ENCODE measurements around the gene COL8A2. TPM values are rescaled to one million over a fixed set of nuclear protein-coding genes. Genes with fewer than 3 reads are reported as not detected.

Gene COL8A2
- total RNA-seq, 1 experiment from 2014 or later, result 1.2 TPM

DNA sequence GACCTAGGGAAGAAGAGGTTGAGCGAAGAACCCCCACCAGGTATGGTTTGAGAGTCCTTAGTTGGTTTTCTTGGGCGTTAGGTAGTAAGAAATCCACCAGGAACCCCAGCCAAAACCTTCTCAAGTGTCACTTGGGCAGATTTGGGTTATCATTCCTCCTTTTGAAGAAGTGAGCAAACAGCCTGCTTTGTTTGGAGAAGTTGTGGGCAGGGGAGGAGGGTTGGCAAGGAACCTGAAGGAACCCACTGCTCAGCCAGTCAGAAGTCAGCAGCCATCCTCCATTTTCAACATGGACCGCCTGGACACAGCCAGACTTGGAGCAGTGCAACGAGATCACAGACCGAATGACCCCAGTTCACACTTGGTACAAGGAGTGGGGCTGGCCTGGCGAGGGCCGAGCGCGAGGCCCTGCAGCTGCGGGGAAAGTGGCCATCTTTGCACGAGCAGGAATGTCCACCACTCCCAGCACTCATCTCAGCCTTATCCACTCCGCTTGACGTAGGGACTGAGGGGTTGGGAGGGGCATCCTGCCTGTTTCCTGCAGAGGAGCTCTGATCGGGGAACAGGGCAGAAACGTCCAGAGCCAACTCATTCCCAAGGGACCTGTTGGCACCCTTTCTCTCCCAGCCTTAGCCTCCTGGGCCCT lies 29.1 kb downstream of the COL8A2 start:
- H3K27me3 ChIP-seq (ENCODE audit: control insufficient read depth, insufficient read depth, low read length), result no peaks in the 10 kb centered on the region
- ATAC-seq, result no peak
- H3K4me3 ChIP-seq (ENCODE audit: low read depth in 2 of 2, low read length in 2 of 2), result no peak overlapping the region
- BruUV-seq (replicated peaks), result no TSS peak
- ChIA-PET POLR2A (no interaction called here), CTCF (interaction anchor here (0.7 to 1.5 kb wide), 3 partner anchors 39 to 211 kb away, joined by 4 to 12 read pairs (median 4); partner anchors contain the start of gene SH3D21)
- intact Hi-C loops (cut with micrococcal nuclease; ENCODE audit: unreplicated experiment) (no loop called here), in situ Hi-C loops (cut with HindIII; ENCODE audit: low pct_unique_long_range_greater_than_20kb, low sequenced_read_pairs) (no loop called here)
- TF ChIP-seq, protein P1, sequence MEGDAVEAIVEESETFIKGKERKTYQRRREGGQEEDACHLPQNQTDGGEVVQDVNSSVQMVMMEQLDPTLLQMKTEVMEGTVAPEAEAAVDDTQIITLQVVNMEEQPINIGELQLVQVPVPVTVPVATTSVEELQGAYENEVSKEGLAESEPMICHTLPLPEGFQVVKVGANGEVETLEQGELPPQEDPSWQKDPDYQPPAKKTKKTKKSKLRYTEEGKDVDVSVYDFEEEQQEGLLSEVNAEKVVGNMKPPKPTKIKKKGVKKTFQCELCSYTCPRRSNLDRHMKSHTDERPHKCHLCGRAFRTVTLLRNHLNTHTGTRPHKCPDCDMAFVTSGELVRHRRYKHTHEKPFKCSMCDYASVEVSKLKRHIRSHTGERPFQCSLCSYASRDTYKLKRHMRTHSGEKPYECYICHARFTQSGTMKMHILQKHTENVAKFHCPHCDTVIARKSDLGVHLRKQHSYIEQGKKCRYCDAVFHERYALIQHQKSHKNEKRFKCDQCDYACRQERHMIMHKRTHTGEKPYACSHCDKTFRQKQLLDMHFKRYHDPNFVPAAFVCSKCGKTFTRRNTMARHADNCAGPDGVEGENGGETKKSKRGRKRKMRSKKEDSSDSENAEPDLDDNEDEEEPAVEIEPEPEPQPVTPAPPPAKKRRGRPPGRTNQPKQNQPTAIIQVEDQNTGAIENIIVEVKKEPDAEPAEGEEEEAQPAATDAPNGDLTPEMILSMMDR (IDR thresholded peaks at IDR 0.05), result no peak
- no peak for TF ChIP-seq TCF7L2 (IDR thresholded peaks at IDR 0.05; ENCODE audit: low read depth, low read length)
- TF ChIP-seq SIN3A (IDR thresholded peaks at IDR 0.05; ENCODE audit: borderline replicate concordance, insufficient read depth, low read depth, low read length), result no peak
- TF ChIP-seq, protein P2, sequence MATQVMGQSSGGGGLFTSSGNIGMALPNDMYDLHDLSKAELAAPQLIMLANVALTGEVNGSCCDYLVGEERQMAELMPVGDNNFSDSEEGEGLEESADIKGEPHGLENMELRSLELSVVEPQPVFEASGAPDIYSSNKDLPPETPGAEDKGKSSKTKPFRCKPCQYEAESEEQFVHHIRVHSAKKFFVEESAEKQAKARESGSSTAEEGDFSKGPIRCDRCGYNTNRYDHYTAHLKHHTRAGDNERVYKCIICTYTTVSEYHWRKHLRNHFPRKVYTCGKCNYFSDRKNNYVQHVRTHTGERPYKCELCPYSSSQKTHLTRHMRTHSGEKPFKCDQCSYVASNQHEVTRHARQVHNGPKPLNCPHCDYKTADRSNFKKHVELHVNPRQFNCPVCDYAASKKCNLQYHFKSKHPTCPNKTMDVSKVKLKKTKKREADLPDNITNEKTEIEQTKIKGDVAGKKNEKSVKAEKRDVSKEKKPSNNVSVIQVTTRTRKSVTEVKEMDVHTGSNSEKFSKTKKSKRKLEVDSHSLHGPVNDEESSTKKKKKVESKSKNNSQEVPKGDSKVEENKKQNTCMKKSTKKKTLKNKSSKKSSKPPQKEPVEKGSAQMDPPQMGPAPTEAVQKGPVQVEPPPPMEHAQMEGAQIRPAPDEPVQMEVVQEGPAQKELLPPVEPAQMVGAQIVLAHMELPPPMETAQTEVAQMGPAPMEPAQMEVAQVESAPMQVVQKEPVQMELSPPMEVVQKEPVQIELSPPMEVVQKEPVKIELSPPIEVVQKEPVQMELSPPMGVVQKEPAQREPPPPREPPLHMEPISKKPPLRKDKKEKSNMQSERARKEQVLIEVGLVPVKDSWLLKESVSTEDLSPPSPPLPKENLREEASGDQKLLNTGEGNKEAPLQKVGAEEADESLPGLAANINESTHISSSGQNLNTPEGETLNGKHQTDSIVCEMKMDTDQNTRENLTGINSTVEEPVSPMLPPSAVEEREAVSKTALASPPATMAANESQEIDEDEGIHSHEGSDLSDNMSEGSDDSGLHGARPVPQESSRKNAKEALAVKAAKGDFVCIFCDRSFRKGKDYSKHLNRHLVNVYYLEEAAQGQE (IDR thresholded peaks at IDR 0.05; ENCODE audit: insufficient read depth in 1 of 2, low read depth in 2 of 2, low read length in 1 of 2), result no peak
- TF ChIP-seq POLR2AphosphoS5 (IDR thresholded peaks at IDR 0.05; ENCODE audit: low read depth, low read length), result no peak
- H3K27ac ChIP-seq (ENCODE audit: low read length), result no peak overlapping the region
- peaks cover 3% of the 10 kb centered on the region; the same call in 1 of the 2 replicates for H3K4me1 ChIP-seq (ENCODE audit: control insufficient read depth, insufficient read depth, low read length)
- H3K9me3 ChIP-seq (ENCODE audit: control insufficient read depth, insufficient read depth, low read depth, low read length), result no peaks in the 10 kb centered on the region
- DNase-seq (ENCODE audit: low read depth, low spot score), result no peak
- peaks cover 9% of the 10 kb centered on the region for H3K36me3 ChIP-seq (ENCODE audit: control insufficient read depth, insufficient read depth, low read length)

DNA sequence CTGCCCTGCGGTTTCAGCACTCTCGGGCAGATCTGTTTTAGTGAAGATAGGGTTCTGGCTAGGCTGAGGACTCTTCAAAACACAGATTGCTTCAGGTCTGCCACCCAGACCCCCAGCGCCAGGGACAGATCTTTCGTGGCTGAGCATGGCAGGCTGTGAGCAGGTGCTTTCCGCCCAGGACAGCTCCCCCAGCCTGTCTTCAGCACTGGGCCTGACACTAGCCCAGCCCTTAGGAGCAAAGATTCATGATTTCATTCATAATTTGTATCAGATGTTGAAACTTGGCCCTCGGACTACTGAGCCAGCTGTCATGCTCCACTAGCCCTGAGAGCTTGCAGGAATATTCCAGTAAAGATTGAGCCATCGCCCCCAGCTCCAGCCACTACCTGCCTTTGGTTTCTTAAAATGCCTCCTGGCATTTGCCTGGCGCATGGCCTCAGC lies 30.4 kb downstream of the COL8A2 start:
- TF ChIP-seq, protein P2 (IDR thresholded peaks at IDR 0.05; ENCODE audit: insufficient read depth in 1 of 2, low read depth in 2 of 2, low read length in 1 of 2), result no peak
- TF ChIP-seq, protein P1 (IDR thresholded peaks at IDR 0.05), result no peak
- TF ChIP-seq SIN3A (IDR thresholded peaks at IDR 0.05; ENCODE audit: borderline replicate concordance, insufficient read depth, low read depth, low read length), result no peak
- TF ChIP-seq TCF7L2 (IDR thresholded peaks at IDR 0.05; ENCODE audit: low read depth, low read length), result no peak
- TF ChIP-seq POLR2AphosphoS5 (IDR thresholded peaks at IDR 0.05; ENCODE audit: low read depth, low read length), result no peak
- ATAC-seq, result no peak
- in situ Hi-C loops (cut with HindIII; ENCODE audit: low pct_unique_long_range_greater_than_20kb, low sequenced_read_pairs) (no loop called here), intact Hi-C loops (cut with micrococcal nuclease; ENCODE audit: unreplicated experiment) (no loop called here)
- H3K36me3 ChIP-seq (ENCODE audit: control insufficient read depth, insufficient read depth, low read length), result peaks cover 9% of the 10 kb centered on the region
- no TSS peak for BruUV-seq (replicated peaks)
- ChIA-PET POLR2A (no interaction called here), CTCF (interaction anchor here (0.7 to 1.1 kb wide), 2 partner anchors 41 to 602 kb away, joined by 3 read pairs; no protein-coding TSS in a partner anchor)
- no peak overlapping the region for H3K4me3 ChIP-seq (ENCODE audit: low read depth in 2 of 2, low read length in 2 of 2)
- no peaks in the 10 kb centered on the region for H3K27me3 ChIP-seq (ENCODE audit: control insufficient read depth, insufficient read depth, low read length)
- H3K9me3 ChIP-seq (ENCODE audit: control insufficient read depth, insufficient read depth, low read depth, low read length), result no peaks in the 10 kb centered on the region
- H3K4me1 ChIP-seq (ENCODE audit: control insufficient read depth, insufficient read depth, low read length), result peaks cover 3% of the 10 kb centered on the region; the same call in 1 of the 2 replicates
- no peak overlapping the region for H3K27ac ChIP-seq (ENCODE audit: low read length)
- DNase-seq (ENCODE audit: low read depth, low spot score), result no peak

Measured in Panc1 (cell line).